ENCODE results near the gene SAMD1.

- no peak for TF ChIP-seq EZH2 (IDR thresholded peaks at IDR 0.05; ENCODE audit: borderline replicate concordance, low read depth, low read length, poor library complexity, severe bottlenecking)
- TF ChIP-seq CTCF (conservative IDR thresholded peaks at IDR 0.05; ENCODE audit: low read depth, low read length): no peak
Measured at GRCh38 chr19:14106840-14107239, 16.3 kb upstream of the SAMD1 start.
